ENCODE data around the gene TRABD.

TRABD gene

DNA sequence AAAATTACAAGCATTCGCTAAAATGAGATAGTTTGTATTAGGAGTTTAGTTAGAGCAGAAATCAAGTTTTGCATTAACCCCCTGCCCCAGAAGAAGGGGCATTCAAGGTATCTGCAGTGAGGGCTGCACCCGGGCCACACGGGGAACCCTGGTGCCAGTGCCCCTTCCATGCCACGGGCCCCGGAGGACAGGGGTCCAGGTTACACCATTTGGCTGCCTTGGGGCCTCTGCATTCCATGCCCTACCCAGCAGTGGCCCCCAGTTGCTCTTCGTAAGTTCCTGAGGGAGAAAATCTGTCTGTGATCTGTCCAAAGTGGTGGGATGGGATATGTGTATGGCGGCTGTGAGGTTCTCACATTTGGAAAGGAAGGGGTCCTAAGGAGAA lies 32.0 kb upstream of the TRABD start:
- Histone ChIP-seq H3K9me3 (ENCODE audit: severe bottlenecking) (no peaks in the 10 kb centered on the region), H3K36me3 (ENCODE audit: low read depth) (no peaks in the 10 kb centered on the region), H3K4me3 (ENCODE audit: severe bottlenecking) (no peak overlapping the region), H3K27ac (ENCODE audit: poor library complexity, severe bottlenecking) (no peak overlapping the region), H3K27me3 (ENCODE audit: insufficient read depth, poor library complexity, severe bottlenecking) (no peaks in the 10 kb centered on the region), H3K4me1 (ENCODE audit: insufficient read depth, poor library complexity, severe bottlenecking) (peaks cover 7% of the 10 kb centered on the region)
- TF ChIP-seq, protein P1, sequence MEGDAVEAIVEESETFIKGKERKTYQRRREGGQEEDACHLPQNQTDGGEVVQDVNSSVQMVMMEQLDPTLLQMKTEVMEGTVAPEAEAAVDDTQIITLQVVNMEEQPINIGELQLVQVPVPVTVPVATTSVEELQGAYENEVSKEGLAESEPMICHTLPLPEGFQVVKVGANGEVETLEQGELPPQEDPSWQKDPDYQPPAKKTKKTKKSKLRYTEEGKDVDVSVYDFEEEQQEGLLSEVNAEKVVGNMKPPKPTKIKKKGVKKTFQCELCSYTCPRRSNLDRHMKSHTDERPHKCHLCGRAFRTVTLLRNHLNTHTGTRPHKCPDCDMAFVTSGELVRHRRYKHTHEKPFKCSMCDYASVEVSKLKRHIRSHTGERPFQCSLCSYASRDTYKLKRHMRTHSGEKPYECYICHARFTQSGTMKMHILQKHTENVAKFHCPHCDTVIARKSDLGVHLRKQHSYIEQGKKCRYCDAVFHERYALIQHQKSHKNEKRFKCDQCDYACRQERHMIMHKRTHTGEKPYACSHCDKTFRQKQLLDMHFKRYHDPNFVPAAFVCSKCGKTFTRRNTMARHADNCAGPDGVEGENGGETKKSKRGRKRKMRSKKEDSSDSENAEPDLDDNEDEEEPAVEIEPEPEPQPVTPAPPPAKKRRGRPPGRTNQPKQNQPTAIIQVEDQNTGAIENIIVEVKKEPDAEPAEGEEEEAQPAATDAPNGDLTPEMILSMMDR (IDR thresholded peaks at IDR 0.05; ENCODE audit: poor library complexity, severe bottlenecking), result no peak
- no peak for ATAC-seq (ENCODE audit: low read depth)
- no peak for DNase-seq (ENCODE audit: low spot score)

- TF ChIP-seq, protein P1 (IDR thresholded peaks at IDR 0.05; ENCODE audit: poor library complexity, severe bottlenecking), result no peak
- Histone ChIP-seq H3K27ac (ENCODE audit: poor library complexity, severe bottlenecking) (no peak overlapping the region), H3K9me3 (ENCODE audit: severe bottlenecking) (no peaks in the 10 kb centered on the region), H3K4me1 (ENCODE audit: insufficient read depth, poor library complexity, severe bottlenecking) (peaks cover 8% of the 10 kb centered on the region), H3K27me3 (ENCODE audit: insufficient read depth, poor library complexity, severe bottlenecking) (no peaks in the 10 kb centered on the region), H3K4me3 (ENCODE audit: severe bottlenecking) (no peak overlapping the region), H3K36me3 (ENCODE audit: low read depth) (no peaks in the 10 kb centered on the region)
- DNase-seq (ENCODE audit: low spot score) (peak; percentile 73), ATAC-seq (ENCODE audit: low read depth) (peak; percentile 90)
Observed at GRCh38 chr22:50157709-50158375, 27.9 kb upstream of the TRABD start.

- no peaks in the 10 kb centered on the region for H3K36me3 ChIP-seq (ENCODE audit: low read depth)
- TF ChIP-seq, protein P1 (IDR thresholded peaks at IDR 0.05; ENCODE audit: poor library complexity, severe bottlenecking), result no peak
- ATAC-seq (ENCODE audit: low read depth) (no peak), DNase-seq (ENCODE audit: low spot score) (no peak)
- H3K27me3 ChIP-seq (ENCODE audit: insufficient read depth, poor library complexity, severe bottlenecking), result no peaks in the 10 kb centered on the region
- no peak overlapping the region for H3K27ac ChIP-seq (ENCODE audit: poor library complexity, severe bottlenecking)
- no peak overlapping the region for H3K4me3 ChIP-seq (ENCODE audit: severe bottlenecking)
- no peaks in the 10 kb centered on the region for H3K9me3 ChIP-seq (ENCODE audit: severe bottlenecking)
- peaks cover 8% of the 10 kb centered on the region for H3K4me1 ChIP-seq (ENCODE audit: insufficient read depth, poor library complexity, severe bottlenecking)
Observed at GRCh38 chr22:50160947-50161346, 24.8 kb upstream of the TRABD start.

DNA sequence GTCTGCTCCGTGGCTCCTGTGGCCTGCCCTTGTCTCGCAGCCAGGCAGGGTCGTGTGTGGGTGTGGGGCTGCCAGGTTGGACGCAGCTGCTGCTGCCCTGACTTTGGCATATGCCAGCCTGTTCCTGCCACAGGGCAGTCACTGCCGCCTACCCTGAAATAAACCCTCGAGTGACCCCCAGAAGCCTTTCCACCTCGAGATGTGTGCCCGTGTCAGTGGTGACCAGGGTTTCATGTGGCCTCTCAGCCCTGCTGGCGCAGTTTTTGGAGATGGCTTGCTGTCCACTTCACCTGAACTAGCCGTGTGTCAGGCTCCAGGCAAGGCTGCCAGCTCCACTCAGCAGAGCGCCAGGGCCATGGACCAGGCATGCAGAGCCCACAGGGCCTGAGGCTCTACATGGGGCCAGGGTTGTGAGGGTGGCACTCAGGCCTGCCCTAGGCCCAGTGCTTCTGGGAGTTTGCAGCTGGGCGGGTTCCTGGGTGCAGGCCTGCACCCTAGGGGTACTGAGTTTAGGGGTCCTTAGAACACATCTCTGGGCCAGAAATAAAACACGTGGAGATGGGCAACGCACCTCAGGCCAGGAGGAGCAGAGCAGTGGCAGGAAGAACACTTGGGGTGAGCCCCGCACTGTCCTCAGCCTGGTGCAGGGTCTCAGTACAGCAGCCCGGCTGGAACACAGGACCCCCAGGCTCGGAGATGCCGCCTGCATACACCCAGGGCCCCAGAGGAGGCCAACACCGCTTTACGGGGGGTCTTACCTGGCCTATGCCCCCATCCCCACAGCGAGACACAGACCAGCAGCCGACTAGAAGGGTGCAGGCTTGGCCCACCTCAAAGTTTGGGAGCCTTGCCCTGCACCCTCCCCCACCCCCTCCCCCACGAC lies 24.0 kb upstream of the TRABD start:
- ATAC-seq (ENCODE audit: low read depth) (no peak), DNase-seq (ENCODE audit: low spot score) (no peak)
- no peaks in the 10 kb centered on the region for H3K9me3 ChIP-seq (ENCODE audit: severe bottlenecking)
- no peak overlapping the region for H3K27ac ChIP-seq (ENCODE audit: poor library complexity, severe bottlenecking)
- no peaks in the 10 kb centered on the region for H3K27me3 ChIP-seq (ENCODE audit: insufficient read depth, poor library complexity, severe bottlenecking)
- TF ChIP-seq, protein P1 (IDR thresholded peaks at IDR 0.05; ENCODE audit: poor library complexity, severe bottlenecking), result no peak
- no peaks in the 10 kb centered on the region for H3K36me3 ChIP-seq (ENCODE audit: low read depth)
- H3K4me1 ChIP-seq (ENCODE audit: insufficient read depth, poor library complexity, severe bottlenecking), result peaks cover 8% of the 10 kb centered on the region
- no peak overlapping the region for H3K4me3 ChIP-seq (ENCODE audit: severe bottlenecking)

Data from RWPE2 (cell line).